GM19023 (cell line): ENCODE results near the gene SELENON.

Experiments
- ATAC-seq: cut with Tn5 transposase; IDR thresholded peaks from one replicate; pipeline ENCODE4 v1.9.1; 2021; ENCODE audit warnings: mild to moderate bottlenecking, moderate library complexity; ENCODE audit not compliant: unreplicated experiment

SELENON gene

GRCh38 chr1:25858906-25859789, 59.2 kb downstream of the SELENON start, which contains the start of gene AUNIP:
TSS of gene AUNIP (minus strand) at chr1:25859457. CDS start at chr1:25859357, 100 bp downstream.
- peak; percentile 86 for ATAC-seq

- ATAC-seq = no peak
These were observed 61.6 kb downstream of the SELENON start for GRCh38 chr1:25861316-25862286.

GRCh38 chr1:25862785-25863485, 62.9 kb downstream of the SELENON start:
- ATAC-seq = no peak

- no peak for ATAC-seq
These were observed 63.7 kb downstream of the SELENON start for GRCh38 chr1:25863486-25864262.

GRCh38 chr1:25864434-25864833, 64.4 kb downstream of the SELENON start:
- no peak for ATAC-seq

- no peak for ATAC-seq
These were observed 66.3 kb downstream of the SELENON start for GRCh38 chr1:25866288-25866687.

- no peak for ATAC-seq
These were observed 67.4 kb downstream of the SELENON start for GRCh38 chr1:25867210-25867991.
